ENCODE measurements around the gene TSPEAR. TPM values are rescaled to one million over a fixed set of nuclear protein-coding genes. Genes with fewer than 3 reads are reported as not detected.

Gene TSPEAR
- total and polyA plus RNA-seq, 3 donors from 2014 or later: 0.53 to 0.62 (median 0.55) TPM

DNA sequence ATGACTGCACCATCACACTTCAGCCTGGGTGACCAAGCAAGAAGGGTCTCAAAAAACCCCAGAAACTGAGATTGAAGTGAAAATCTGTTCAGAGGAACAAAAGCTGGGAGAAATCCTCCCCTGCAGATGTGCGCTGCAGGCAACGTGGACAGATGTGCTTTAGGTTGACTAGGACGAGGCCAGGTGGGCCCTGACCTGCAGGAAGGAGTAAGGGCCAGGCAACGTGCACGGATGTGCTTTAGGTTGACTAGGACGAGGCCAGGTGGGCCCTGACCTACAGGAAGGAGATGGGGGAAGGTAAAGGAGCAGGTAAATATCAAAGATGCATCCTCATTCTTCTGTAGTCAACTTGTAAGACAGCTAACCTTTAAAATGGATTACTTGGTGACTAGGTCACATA lies 26.9 kb downstream of the TSPEAR start:
- Histone ChIP-seq H3K36me3 (ENCODE audit: low read depth, missing control alignments) (no peaks in the 10 kb centered on the region), H3K9me3 (no peaks in the 10 kb centered on the region), H3K4me3 (no peak overlapping the region), H3K27ac (no peak overlapping the region), H3K27me3 (no peaks in the 10 kb centered on the region), H3K4me1 (no peaks in the 10 kb centered on the region)
- 71 to 77% methylated on average over 6 of the region's 6 CpGs for WGBS, 2 donors
- TF ChIP-seq, protein P1, sequence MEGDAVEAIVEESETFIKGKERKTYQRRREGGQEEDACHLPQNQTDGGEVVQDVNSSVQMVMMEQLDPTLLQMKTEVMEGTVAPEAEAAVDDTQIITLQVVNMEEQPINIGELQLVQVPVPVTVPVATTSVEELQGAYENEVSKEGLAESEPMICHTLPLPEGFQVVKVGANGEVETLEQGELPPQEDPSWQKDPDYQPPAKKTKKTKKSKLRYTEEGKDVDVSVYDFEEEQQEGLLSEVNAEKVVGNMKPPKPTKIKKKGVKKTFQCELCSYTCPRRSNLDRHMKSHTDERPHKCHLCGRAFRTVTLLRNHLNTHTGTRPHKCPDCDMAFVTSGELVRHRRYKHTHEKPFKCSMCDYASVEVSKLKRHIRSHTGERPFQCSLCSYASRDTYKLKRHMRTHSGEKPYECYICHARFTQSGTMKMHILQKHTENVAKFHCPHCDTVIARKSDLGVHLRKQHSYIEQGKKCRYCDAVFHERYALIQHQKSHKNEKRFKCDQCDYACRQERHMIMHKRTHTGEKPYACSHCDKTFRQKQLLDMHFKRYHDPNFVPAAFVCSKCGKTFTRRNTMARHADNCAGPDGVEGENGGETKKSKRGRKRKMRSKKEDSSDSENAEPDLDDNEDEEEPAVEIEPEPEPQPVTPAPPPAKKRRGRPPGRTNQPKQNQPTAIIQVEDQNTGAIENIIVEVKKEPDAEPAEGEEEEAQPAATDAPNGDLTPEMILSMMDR (IDR thresholded peaks at IDR 0.05): no peak
- no peak for TF ChIP-seq POLR2A (IDR thresholded peaks at IDR 0.05)
- intact Hi-C loops (cut with DNase I; ENCODE audit: low total_unique reads): no loop called here
- DNase-seq: no peak

DNA sequence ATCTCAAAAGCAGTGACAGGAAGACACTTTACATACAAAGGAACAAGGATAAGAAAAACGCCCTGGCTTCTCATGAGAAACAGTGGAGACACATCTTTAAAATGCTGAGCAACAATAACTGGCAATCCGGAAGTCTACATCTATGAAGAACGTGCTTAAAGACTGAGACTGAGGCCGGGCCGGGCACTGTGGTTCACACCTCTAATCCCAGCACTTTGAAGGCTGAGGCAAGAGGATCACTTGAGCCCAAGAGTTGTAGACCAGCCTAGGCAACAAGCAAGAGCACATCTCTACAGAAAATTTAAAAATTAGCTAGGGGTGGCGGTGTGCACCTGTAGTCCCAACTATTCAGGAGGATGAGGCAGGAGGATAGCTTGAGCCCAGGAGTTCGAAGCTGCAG lies 27.3 kb downstream of the TSPEAR start:
- intact Hi-C loops (cut with DNase I; ENCODE audit: low total_unique reads): no loop called here
- Histone ChIP-seq H3K9me3 (no peaks in the 10 kb centered on the region), H3K27me3 (no peaks in the 10 kb centered on the region), H3K4me1 (no peaks in the 10 kb centered on the region), H3K4me3 (no peak overlapping the region), H3K27ac (no peak overlapping the region), H3K36me3 (ENCODE audit: low read depth, missing control alignments) (no peaks in the 10 kb centered on the region)
- WGBS, 2 donors: 79 to 81% methylated on average over 7 of the region's 7 CpGs
- TF ChIP-seq, protein P1 (IDR thresholded peaks at IDR 0.05): no peak
- no peak for TF ChIP-seq POLR2A (IDR thresholded peaks at IDR 0.05)
- DNase-seq: no peak

DNA sequence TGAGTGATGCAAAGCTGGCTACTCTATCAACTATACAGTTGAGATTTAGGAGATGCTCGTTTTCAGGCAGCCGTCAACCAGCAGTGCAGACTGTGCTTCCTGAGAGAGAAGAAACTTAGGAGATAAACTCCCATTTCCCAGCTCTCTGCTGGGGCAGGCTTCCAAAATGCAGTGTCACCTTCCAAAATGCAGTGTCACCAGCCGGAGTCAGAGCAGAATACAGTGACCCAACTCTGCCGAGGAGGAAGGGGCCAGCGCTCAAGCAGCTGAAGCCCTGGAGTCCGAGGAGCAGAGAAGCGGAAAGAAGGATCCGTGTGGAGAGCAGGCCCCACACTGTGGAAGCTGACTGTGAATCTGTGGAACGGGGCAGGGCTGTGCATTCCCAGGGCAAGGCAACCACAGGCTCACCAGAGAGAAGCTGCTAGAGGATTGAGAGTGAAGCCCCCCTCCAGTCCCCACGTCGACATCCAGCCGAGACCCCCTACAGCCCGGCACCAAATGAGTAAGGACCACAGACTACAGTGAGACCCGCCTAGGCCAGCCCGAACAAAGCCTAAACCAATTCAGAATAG lies 28.7 kb downstream of the TSPEAR start:
- no peaks in the 10 kb centered on the region for H3K27me3 ChIP-seq
- no peak for DNase-seq
- whole genome bisulfite sequencing, 2 donors: 75 to 87% methylated on average over 15 of the region's 15 CpGs
- intact Hi-C loops (cut with DNase I; ENCODE audit: low total_unique reads): no loop called here
- H3K4me3 ChIP-seq: no peak overlapping the region
- no peak overlapping the region for H3K27ac ChIP-seq
- TF ChIP-seq, protein P1 (IDR thresholded peaks at IDR 0.05): no peak
- TF ChIP-seq POLR2A (IDR thresholded peaks at IDR 0.05): no peak
- H3K4me1 ChIP-seq: no peaks in the 10 kb centered on the region
- H3K9me3 ChIP-seq: no peaks in the 10 kb centered on the region
- no peaks in the 10 kb centered on the region for H3K36me3 ChIP-seq (ENCODE audit: low read depth, missing control alignments)

DNA sequence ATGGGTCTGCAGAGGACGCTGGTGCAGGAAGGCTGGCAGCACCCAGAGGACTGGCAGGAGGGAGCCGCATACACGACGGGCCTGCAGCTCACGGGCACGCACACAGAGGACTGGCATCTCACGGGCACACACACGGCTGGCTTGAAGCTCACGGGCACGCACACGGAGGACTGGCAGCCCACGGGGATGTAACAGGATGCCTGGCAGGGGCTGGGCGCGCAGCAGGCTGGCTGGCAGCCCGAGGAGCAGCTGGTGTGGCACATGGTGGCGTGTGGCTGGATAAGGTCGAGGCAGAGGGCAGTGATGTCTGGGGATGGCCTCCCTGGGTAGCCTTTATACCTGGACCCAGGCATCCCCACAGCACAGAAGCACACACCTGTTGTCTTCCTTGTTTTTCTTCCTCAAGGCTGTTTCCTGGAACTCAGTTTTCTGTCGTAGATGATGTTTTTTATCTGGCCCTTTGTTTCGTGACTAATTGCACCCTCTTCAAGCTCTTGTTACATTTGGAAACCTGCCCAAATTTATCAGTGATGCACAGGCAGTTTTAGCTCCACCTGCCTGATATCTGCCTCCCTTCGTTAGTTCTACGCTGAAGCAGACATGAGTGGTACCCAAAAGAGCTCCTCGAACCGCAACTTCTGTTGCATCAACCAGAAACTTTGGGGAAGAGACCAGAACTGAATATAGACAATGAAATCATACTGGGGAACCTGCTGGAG lies 29.4 kb downstream of the TSPEAR start, which contains the start of gene KRTAP12-1:
TSS of gene KRTAP12-1 (minus strand) at position 303 of the 719 bp plus-strand sequence. CDS start at position 263, 40 bp downstream.
- no peak within 1 kb of the TSS for H3K4me3 ChIP-seq
- intact Hi-C loops (cut with DNase I; ENCODE audit: low total_unique reads): no loop called here
- no peak for TF ChIP-seq POLR2A (IDR thresholded peaks at IDR 0.05)
- TF ChIP-seq, protein P1 (IDR thresholded peaks at IDR 0.05): no peak
- no peaks in the 10 kb centered on the region for H3K4me1 ChIP-seq
- H3K27me3 ChIP-seq: no peaks in the 10 kb centered on the region
- DNase-seq: no peak
- 71 to 80% methylated on average over 15 to 23 of the region's 23 CpGs for WGBS, 2 donors
- H3K27ac ChIP-seq: no peak within 1 kb of the TSS
- H3K36me3 ChIP-seq (ENCODE audit: low read depth, missing control alignments): no peaks in the 10 kb centered on the region
- H3K9me3 ChIP-seq: no peaks in the 10 kb centered on the region

All from testis (tissue), 3 donors.